ENCODE data around the gene LRRIQ3.

- TF ChIP-seq CTCF (IDR thresholded peaks at IDR 0.05): no peak
- no peak for TF ChIP-seq POLR2A (IDR thresholded peaks at IDR 0.05)
These were observed 140.3 kb downstream of the LRRIQ3 start for GRCh38 chr1:74057719-74058118.
